Colonic mucosa (tissue), 4 donors: ENCODE results near the gene GABRP. TPM values are rescaled to one million over a fixed set of nuclear protein-coding genes. Genes with fewer than 3 reads are reported as not detected.
"Not testable (repeated sequence)": the region's sequence is repeated elsewhere in the genome, so short reads cannot be mapped to it uniquely, and the experiment has no call there.

ENCODE experiments used
- DNase-seq: peaks from one replicate; pipeline ENCODE4 v3.0.0-alpha.2; 2020
- H3K27ac ChIP-seq: fragments of 200-600 bp; one replicate; pipeline ENCODE4 v1.8.0; 2021
- H3K27me3 ChIP-seq: fragments of 200-600 bp; one replicate; pipeline ENCODE4 v1.8.0; 2021
- H3K36me3 ChIP-seq: fragments of 200-600 bp; one replicate; pipeline ENCODE4 v1.8.0; 2021
- H3K4me1 ChIP-seq: fragments of 200-600 bp; one replicate; pipeline ENCODE4 v1.8.0; 2021; ENCODE audit warnings: mild to moderate bottlenecking
- H3K4me3 ChIP-seq: fragments of 200-600 bp; one replicate; pipeline ENCODE4 v1.8.0; 2021
- H3K9ac ChIP-seq, 2 donors: one replicate each; pipeline ENCODE4 v1.7.0; 2013; ENCODE audit warnings: control low read depth in 2 of 2, low read depth in 2 of 2, low read length in 2 of 2
- H3K9me3 ChIP-seq: fragments of 200-600 bp; one replicate; pipeline ENCODE4 v1.8.0; 2021
- intact Hi-C: fragments of 100-400 bp; cut with DNase I; formaldehyde crosslinking; loops from one replicate; pipeline ENCODE4 v1.14.1; 2022
- total RNA-seq, 2 donors: library from RNA; stranded (reverse); fragmentation: NEBNext Ultra II Directional in 1 of 2; extraction: Animal tissue kit (Norgen Biotek cat#: 25700) in 1 of 2; gene quantifications; one replicate each; pipeline ENCODE4 v1.2.1, GENCODE V29; 2021
- TF ChIP-seq, protein P1 (sequence below): fragments of 200-600 bp; IDR thresholded peaks from one replicate; pipeline ENCODE4 v1.8.0; 2022; ENCODE audit warnings: antibody characterized with exemption, mild to moderate bottlenecking
- donor health status: healthy.
- donor health status: DM: no; HTN: no; CAD: no.
- donor health status: DM: no; HTN: no; CAD: no.

Gene GABRP
- total RNA-seq, 2 donors from 2014 or later, result not detected

DNA sequence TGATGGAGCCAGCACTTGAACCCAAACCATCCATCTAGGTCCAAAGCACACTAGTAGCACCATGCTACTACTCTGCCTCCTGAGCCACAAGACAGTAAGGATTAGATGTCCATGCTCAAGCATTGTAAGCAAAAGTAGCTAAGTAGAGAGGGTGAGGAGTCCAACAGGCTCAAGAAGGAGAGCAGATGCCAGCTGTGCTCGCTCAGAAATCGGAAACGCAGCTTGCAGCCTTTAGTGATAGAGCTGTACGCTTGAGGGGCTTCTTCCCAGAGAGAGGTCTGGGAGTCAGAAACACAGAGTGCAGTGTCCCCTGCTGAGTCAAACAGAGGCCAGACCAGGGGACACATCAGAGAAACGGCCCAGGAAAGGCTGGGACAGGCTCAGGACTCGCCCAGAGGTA, 32.7 kb upstream of the GABRP start:
- Histone ChIP-seq H3K27ac (peak overlapping the region; percentile 13), H3K4me1 (peaks cover 6% of the 10 kb centered on the region), H3K4me3 (no peak overlapping the region), H3K36me3 (no peaks in the 10 kb centered on the region), H3K9ac (no peak overlapping the region), H3K9me3 (no peaks in the 10 kb centered on the region), H3K27me3 (peaks cover 4% of the 10 kb centered on the region)
- intact Hi-C loops, result no loop called here
- no peak for DNase-seq
- TF ChIP-seq, protein P1, sequence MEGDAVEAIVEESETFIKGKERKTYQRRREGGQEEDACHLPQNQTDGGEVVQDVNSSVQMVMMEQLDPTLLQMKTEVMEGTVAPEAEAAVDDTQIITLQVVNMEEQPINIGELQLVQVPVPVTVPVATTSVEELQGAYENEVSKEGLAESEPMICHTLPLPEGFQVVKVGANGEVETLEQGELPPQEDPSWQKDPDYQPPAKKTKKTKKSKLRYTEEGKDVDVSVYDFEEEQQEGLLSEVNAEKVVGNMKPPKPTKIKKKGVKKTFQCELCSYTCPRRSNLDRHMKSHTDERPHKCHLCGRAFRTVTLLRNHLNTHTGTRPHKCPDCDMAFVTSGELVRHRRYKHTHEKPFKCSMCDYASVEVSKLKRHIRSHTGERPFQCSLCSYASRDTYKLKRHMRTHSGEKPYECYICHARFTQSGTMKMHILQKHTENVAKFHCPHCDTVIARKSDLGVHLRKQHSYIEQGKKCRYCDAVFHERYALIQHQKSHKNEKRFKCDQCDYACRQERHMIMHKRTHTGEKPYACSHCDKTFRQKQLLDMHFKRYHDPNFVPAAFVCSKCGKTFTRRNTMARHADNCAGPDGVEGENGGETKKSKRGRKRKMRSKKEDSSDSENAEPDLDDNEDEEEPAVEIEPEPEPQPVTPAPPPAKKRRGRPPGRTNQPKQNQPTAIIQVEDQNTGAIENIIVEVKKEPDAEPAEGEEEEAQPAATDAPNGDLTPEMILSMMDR, result no peak

DNA sequence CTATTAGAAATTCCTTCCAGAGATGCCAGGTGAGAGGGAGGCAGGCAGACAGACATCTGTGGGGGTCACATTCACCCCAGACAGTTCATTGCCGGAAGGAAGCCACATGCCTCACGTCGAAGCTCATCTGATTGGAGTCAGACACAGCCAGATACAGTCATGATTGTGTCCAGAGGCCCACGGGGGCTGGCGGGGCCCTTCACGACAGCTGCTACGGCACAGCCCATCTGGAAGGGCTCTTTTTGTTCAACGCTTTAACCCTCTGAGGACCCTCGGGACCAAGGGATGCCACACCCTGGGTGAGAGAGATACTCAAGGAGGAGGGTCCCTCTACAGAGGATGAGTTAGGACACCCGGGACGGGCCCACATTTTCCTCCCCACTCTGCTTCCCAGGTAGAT, 31.9 kb upstream of the GABRP start:
- Histone ChIP-seq H3K4me1 (peaks cover 6% of the 10 kb centered on the region), H3K27ac (no peak overlapping the region), H3K36me3 (no peaks in the 10 kb centered on the region), H3K4me3 (no peak overlapping the region), H3K27me3 (peaks cover 4% of the 10 kb centered on the region), H3K9me3 (no peaks in the 10 kb centered on the region), H3K9ac (no peak overlapping the region)
- intact Hi-C loops, result no loop called here
- DNase-seq, result no peak
- TF ChIP-seq, protein P1, result no peak

GRCh38 chr5:170752257-170753215, 31.0 kb upstream of the GABRP start:
- peak overlapping the region in 1 of 2 donors; percentile 15 for H3K9ac ChIP-seq
- no peak overlapping the region for H3K4me3 ChIP-seq
- H3K36me3 ChIP-seq, result no peaks in the 10 kb centered on the region
- H3K27ac ChIP-seq, result no peak overlapping the region
- no peaks in the 10 kb centered on the region for H3K9me3 ChIP-seq
- intact Hi-C loops, result no loop called here
- peak; percentile 61 for DNase-seq
- peaks cover 6% of the 10 kb centered on the region for H3K4me1 ChIP-seq
- H3K27me3 ChIP-seq, result peaks cover 4% of the 10 kb centered on the region
- TF ChIP-seq, protein P1, result no peak

DNA sequence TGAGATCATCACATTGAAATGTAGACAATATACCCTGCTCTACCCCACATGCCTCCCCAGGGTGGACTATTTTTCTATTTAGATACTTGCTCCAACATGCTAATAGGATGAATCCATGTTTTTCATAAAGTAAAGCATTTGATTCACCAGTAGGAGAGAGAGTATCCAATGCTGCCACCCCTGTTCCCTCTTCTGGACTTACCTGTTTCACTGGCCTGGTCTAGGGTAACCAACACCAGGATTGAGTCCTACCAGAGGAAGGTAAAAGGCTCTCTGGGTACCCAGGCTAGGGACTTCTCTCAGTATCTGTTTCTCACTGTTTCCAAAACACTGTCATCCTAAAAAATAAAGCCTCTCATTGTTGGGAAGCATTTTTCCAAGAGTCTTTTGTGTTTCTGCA, 30.2 kb upstream of the GABRP start:
- H3K9me3 ChIP-seq, result no peaks in the 10 kb centered on the region
- TF ChIP-seq, protein P1, result no peak
- peaks cover 6% of the 10 kb centered on the region for H3K4me1 ChIP-seq
- no peak overlapping the region for H3K27ac ChIP-seq
- no peaks in the 10 kb centered on the region for H3K36me3 ChIP-seq
- H3K9ac ChIP-seq, result no peak overlapping the region
- no peak for DNase-seq
- intact Hi-C loops, result no loop called here
- peaks cover 4% of the 10 kb centered on the region for H3K27me3 ChIP-seq
- H3K4me3 ChIP-seq, result no peak overlapping the region

- intact Hi-C loops, DNase-seq: not testable (repeated sequence)
Measured at GRCh38 chr5:170754508-170754907, 29.0 kb upstream of the GABRP start.

More at GRCh38 chr5:170754508-170754907, 29.0 kb upstream of the GABRP start:
- not testable (repeated sequence) for H3K27me3 ChIP-seq, H3K27ac ChIP-seq, H3K9me3 ChIP-seq, H3K36me3 ChIP-seq, H3K9ac ChIP-seq, H3K4me3 ChIP-seq, H3K4me1 ChIP-seq
